ENCODE measurements around the gene FPR1.
"Not testable (repeated sequence)": the region's sequence is repeated elsewhere in the genome, so short reads cannot be mapped to it uniquely, and the experiment has no call there.

Gene FPR1

DNA sequence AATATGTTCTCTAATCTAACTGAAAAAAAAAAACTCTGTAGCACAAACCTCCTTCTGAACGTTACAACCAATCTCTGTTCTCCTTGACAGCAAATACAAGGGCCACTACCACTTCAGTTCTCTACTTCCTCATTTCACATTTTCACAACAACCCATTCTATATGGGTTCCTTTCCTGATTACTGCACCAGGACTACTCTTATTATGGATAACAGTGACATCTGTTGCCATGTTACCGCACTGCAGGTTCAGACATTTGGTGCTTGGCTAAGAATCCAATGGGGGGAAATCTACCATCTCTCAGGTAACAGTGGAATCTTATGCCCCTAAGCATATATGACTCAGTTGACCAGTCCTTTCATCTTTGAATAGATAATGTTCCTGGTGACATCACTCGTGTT, 31.7 kb upstream of the FPR1 start:
- peaks cover 4% of the 10 kb centered on the region for H3K9me3 Mint-ChIP-seq
- no peak overlapping the region for H3K27ac Mint-ChIP-seq
- H3K36me3 Mint-ChIP-seq (ENCODE audit: low read depth) = no peaks in the 10 kb centered on the region

DNA sequence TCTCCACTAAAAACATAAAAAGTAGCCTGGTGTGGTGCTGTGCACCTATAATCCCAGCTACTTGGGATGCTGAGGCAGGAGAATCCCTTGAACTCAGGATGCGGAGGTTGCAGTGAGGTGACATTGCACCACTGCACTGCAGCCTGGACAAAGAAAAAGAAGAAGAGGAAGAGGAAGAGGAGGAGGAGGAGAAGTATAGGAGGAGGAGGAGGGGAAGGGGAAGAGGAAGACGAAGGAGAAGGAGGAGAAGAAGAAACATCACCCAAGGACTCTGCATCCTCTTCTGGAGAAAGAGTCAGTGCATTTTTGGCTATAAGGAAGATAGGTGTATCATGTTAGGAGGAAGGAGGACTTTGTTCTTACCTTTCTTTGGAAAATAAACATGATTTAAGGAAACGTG, 30.3 kb upstream of the FPR1 start:
- peaks cover 21% of the 10 kb centered on the region for H3K27me3 Mint-ChIP-seq (ENCODE audit: low read depth)
- no peak overlapping the region for H3K4me3 Mint-ChIP-seq
- H3K4me1 Mint-ChIP-seq = no peaks in the 10 kb centered on the region
- H3K36me3 Mint-ChIP-seq (ENCODE audit: low read depth) = no peaks in the 10 kb centered on the region
- H3K9me3 Mint-ChIP-seq = no peaks in the 10 kb centered on the region
- H3K27ac Mint-ChIP-seq = no peak overlapping the region
- TF ChIP-seq, protein P1, sequence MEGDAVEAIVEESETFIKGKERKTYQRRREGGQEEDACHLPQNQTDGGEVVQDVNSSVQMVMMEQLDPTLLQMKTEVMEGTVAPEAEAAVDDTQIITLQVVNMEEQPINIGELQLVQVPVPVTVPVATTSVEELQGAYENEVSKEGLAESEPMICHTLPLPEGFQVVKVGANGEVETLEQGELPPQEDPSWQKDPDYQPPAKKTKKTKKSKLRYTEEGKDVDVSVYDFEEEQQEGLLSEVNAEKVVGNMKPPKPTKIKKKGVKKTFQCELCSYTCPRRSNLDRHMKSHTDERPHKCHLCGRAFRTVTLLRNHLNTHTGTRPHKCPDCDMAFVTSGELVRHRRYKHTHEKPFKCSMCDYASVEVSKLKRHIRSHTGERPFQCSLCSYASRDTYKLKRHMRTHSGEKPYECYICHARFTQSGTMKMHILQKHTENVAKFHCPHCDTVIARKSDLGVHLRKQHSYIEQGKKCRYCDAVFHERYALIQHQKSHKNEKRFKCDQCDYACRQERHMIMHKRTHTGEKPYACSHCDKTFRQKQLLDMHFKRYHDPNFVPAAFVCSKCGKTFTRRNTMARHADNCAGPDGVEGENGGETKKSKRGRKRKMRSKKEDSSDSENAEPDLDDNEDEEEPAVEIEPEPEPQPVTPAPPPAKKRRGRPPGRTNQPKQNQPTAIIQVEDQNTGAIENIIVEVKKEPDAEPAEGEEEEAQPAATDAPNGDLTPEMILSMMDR (IDR thresholded peaks at IDR 0.05; ENCODE audit: unreplicated experiment in 3 of 3) = no peak

More for the DNA sequence above, 31.7 kb upstream of the FPR1 start:
- no peaks in the 10 kb centered on the region for H3K4me1 Mint-ChIP-seq
- no peak overlapping the region for H3K4me3 Mint-ChIP-seq
- TF ChIP-seq, protein P1 (IDR thresholded peaks at IDR 0.05; ENCODE audit: unreplicated experiment in 3 of 3) = no peak
- H3K27me3 Mint-ChIP-seq (ENCODE audit: low read depth) = peaks cover 16% of the 10 kb centered on the region

DNA sequence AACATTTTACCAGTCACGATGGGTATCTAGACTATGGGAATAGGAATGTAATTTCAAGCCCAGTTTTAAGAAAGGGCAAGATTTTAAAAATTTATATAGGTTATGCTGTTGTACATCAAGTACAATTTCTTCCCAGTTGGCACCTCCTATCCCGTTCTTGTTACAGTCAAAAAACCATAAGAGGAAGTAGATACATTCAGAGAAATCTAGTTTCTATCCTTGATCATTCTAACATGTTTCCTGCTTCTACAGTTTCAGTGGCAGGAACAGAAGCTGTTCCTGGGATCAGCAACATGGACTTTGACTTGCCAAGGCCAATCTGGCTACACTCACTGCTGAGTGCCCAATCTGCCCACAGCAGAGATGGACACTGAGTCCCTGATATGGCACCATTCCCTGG, 28.6 kb upstream of the FPR1 start:
- no peaks in the 10 kb centered on the region for H3K4me1 Mint-ChIP-seq
- TF ChIP-seq, protein P1 (IDR thresholded peaks at IDR 0.05; ENCODE audit: unreplicated experiment in 3 of 3) = no peak
- no peaks in the 10 kb centered on the region for H3K9me3 Mint-ChIP-seq
- H3K36me3 Mint-ChIP-seq (ENCODE audit: low read depth) = no peaks in the 10 kb centered on the region
- H3K27ac Mint-ChIP-seq = no peak overlapping the region
- peaks cover 28% of the 10 kb centered on the region for H3K27me3 Mint-ChIP-seq (ENCODE audit: low read depth)
- H3K4me3 Mint-ChIP-seq = no peak overlapping the region

DNA sequence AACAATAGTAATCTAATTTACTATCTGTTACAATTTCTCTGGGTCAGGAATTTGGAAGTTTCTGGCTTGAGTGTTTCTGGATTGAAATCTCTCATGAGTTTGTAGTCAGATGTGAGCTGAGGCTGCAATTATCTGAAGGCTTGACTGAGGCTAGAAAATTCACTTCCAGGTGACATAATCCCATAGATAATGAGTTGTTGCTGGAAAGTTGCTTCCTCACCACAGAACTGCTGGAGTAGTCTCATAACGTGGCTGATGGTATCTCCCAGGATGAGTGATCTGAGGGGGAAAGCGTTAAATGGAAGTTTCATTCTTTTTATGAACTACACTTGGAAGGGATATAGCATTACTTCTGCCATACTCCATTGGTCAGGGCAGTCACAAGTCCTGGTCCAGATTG, 28.0 kb upstream of the FPR1 start:
- peaks cover 29% of the 10 kb centered on the region for H3K27me3 Mint-ChIP-seq (ENCODE audit: low read depth)
- no peaks in the 10 kb centered on the region for H3K4me1 Mint-ChIP-seq
- no peak overlapping the region for H3K27ac Mint-ChIP-seq
- H3K9me3 Mint-ChIP-seq = no peaks in the 10 kb centered on the region
- TF ChIP-seq, protein P1 (IDR thresholded peaks at IDR 0.05; ENCODE audit: unreplicated experiment in 3 of 3) = no peak
- no peaks in the 10 kb centered on the region for H3K36me3 Mint-ChIP-seq (ENCODE audit: low read depth)
- H3K4me3 Mint-ChIP-seq = no peak overlapping the region

DNA sequence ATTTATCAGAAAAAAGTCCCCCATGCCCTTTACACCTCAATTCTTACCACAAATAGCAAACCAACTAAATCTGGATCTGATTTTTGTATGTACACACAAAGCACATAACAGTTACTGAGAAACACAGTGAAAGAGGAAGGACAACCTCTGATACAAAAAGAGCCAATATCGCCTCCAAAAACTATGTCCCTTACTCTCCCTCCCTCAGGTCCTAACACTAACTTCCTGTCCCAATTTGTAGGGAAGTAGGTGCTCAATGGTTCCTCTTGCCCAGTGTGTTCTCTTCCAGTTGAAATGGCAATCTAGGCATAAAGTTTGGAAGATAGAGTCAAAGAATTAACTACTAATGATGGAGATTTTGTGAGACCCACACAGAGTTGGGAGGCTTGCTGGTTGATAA, 27.5 kb upstream of the FPR1 start:
- peaks cover 29% of the 10 kb centered on the region for H3K27me3 Mint-ChIP-seq (ENCODE audit: low read depth)
- no peaks in the 10 kb centered on the region for H3K4me1 Mint-ChIP-seq
- H3K27ac Mint-ChIP-seq = no peak overlapping the region
- no peaks in the 10 kb centered on the region for H3K36me3 Mint-ChIP-seq (ENCODE audit: low read depth)
- no peaks in the 10 kb centered on the region for H3K9me3 Mint-ChIP-seq
- TF ChIP-seq, protein P1 (IDR thresholded peaks at IDR 0.05; ENCODE audit: unreplicated experiment in 3 of 3) = no peak
- no peak overlapping the region for H3K4me3 Mint-ChIP-seq

DNA sequence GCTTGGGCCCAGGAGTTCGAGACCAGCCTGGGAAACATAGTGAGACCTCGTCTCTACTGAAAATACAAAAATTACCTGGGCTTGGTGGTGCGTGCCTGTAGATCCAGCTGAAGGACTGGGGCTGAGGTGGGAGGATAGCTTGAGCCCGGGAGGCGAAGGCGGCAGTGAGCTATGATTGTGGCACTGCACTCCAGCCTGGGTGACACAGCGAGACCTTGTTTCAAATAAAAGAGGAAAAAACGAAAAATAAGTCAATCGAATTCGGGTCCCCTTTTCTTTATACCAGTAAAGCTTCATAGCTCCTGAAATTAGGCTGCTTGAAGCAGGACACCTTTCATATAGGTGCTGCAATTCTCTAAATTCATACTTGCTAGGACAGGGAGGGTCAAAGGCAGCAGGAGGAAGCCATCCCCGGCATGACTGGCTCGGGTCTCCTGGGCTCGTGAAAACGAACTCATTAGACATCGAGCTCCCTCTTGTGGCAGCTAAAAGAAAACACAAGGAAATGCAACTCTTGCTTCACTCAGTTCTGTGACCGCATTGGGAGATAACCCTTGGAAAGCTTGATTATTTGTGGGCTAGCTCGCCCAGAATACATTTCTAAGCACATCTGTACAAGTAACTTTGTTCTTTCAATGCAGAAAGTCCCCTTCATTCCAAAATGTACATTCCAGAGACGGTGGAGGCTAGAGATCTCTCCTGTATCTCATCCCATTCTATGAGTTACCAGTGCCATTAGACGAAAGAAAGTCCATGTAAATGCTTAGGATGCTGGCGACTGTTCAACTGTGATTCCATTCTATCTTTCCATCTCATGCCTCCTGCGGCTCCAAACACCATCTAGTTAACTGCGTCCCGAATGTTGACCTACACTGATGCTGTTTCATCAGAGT, 26.1 kb upstream of the FPR1 start:
- Mint-ChIP-seq H3K27ac (no peak overlapping the region), H3K27me3 (ENCODE audit: low read depth) (peaks cover 33% of the 10 kb centered on the region), H3K4me1 (no peaks in the 10 kb centered on the region), H3K9me3 (no peaks in the 10 kb centered on the region), H3K36me3 (ENCODE audit: low read depth) (no peaks in the 10 kb centered on the region), H3K4me3 (no peak overlapping the region)
- TF ChIP-seq, protein P1 (IDR thresholded peaks at IDR 0.05; ENCODE audit: unreplicated experiment in 3 of 3) = peak; percentile 67 to 78 (median 73)

DNA sequence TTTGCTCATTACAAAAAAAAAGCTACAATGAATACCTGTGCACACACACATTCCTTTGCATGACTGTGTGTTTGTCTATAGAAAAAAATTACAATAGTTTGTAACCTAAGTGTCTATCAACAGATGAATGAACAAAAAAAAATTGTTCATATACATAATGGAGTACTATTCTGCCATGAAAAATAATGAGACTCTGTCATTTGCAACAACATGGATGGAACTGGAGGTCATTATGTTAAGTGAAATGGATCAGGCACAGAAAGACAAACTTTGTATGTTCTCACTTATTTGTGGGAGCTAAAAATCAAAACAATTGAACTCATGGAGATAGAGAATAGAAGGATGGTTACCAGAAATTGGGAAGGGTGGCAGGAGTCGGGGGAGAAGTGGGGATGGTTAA, 24.9 kb upstream of the FPR1 start:
- H3K27me3 Mint-ChIP-seq (ENCODE audit: low read depth) = peaks cover 30% of the 10 kb centered on the region
- H3K27ac Mint-ChIP-seq; H3K36me3 Mint-ChIP-seq (ENCODE audit: low read depth); H3K4me3 Mint-ChIP-seq; H3K4me1 Mint-ChIP-seq; H3K9me3 Mint-ChIP-seq: not testable (repeated sequence)

Data from nephron (organoid).